ENCODE measurements around the gene FAM168B.

Gene FAM168B

GRCh38 chr2:131093006-131093695 is at the start of gene FAM168B:
Gene FAM168B, minus strand, starts transcription at chr2:131093460. Its CDS starts 10,814 bp downstream, at chr2:131082646.
- H3K4me3 ChIP-seq (ENCODE audit: low read depth, low read length) = peak within 1 kb of the TSS; percentile 73
- peak; percentile 89 for DNase-seq (ENCODE audit: low read depth, low spot score)
- TF ChIP-seq CTCF (IDR thresholded peaks at IDR 0.05; ENCODE audit: low read depth, low read length) = no peak
- in situ Hi-C loops (cut with HindIII; ENCODE audit: low sequenced_read_pairs) = no loop called here

- in situ Hi-C loops (cut with HindIII; ENCODE audit: low sequenced_read_pairs) = no loop called here
- no peak for DNase-seq (ENCODE audit: low read depth, low spot score)
- H3K4me3 ChIP-seq (ENCODE audit: low read depth, low read length) = no peak overlapping the region
- TF ChIP-seq CTCF (IDR thresholded peaks at IDR 0.05; ENCODE audit: low read depth, low read length) = no peak
Measured at GRCh38 chr2:131142849-131143248, 49.6 kb upstream of the FAM168B start.

- no peak overlapping the region for H3K4me3 ChIP-seq (ENCODE audit: low read depth, low read length)
- no peak for TF ChIP-seq CTCF (IDR thresholded peaks at IDR 0.05; ENCODE audit: low read depth, low read length)
- DNase-seq (ENCODE audit: low read depth, low spot score) = no peak
- in situ Hi-C loops (cut with HindIII; ENCODE audit: low sequenced_read_pairs) = no loop called here
Measured at GRCh38 chr2:131140581-131140980, 47.3 kb upstream of the FAM168B start.

GRCh38 chr2:131132729-131133128 is 39.5 kb upstream of the FAM168B start:
- no peak overlapping the region for H3K4me3 ChIP-seq (ENCODE audit: low read depth, low read length)
- DNase-seq (ENCODE audit: low read depth, low spot score) = no peak
- in situ Hi-C loops (cut with HindIII; ENCODE audit: low sequenced_read_pairs) = no loop called here
- no peak for TF ChIP-seq CTCF (IDR thresholded peaks at IDR 0.05; ENCODE audit: low read depth, low read length)

- no peak overlapping the region for H3K4me3 ChIP-seq (ENCODE audit: low read depth, low read length)
- TF ChIP-seq CTCF (IDR thresholded peaks at IDR 0.05; ENCODE audit: low read depth, low read length) = no peak
- in situ Hi-C loops (cut with HindIII; ENCODE audit: low sequenced_read_pairs) = no loop called here
- no peak for DNase-seq (ENCODE audit: low read depth, low spot score)
Measured at GRCh38 chr2:131130298-131130596, 37.0 kb upstream of the FAM168B start.

GRCh38 chr2:131127981-131128380 is 34.7 kb upstream of the FAM168B start:
- in situ Hi-C loops (cut with HindIII; ENCODE audit: low sequenced_read_pairs) = no loop called here
- DNase-seq (ENCODE audit: low read depth, low spot score) = no peak
- TF ChIP-seq CTCF (IDR thresholded peaks at IDR 0.05; ENCODE audit: low read depth, low read length) = no peak
- H3K4me3 ChIP-seq (ENCODE audit: low read depth, low read length) = no peak overlapping the region

Measured in astrocyte of the spinal cord (primary cell).